Mesodermal cell (in vitro differentiated cells): ENCODE measurements around the gene REPS1.

ENCODE experiments used
- H3K27ac ChIP-seq: 2 replicates; pipeline ENCODE4 v1.7.0; 2013; ENCODE audit warnings: mild to moderate bottlenecking, low read depth, low read length, moderate library complexity; ENCODE audit not compliant: severe bottlenecking
- H3K36me3 ChIP-seq: 2 replicates; pipeline ENCODE4 v1.7.1; 2013; ENCODE audit warnings: mild to moderate bottlenecking, low read length, moderate library complexity; ENCODE audit not compliant: control insufficient read depth, insufficient read depth
- H3K4me1 ChIP-seq: one replicate; pipeline ENCODE4 v1.7.1; 2013; ENCODE audit warnings: mild to moderate bottlenecking, low read length; ENCODE audit not compliant: insufficient read depth, control insufficient read depth, poor library complexity, severe bottlenecking
- H3K4me3 ChIP-seq: 2 replicates; pipeline ENCODE4 v1.7.0; 2013; ENCODE audit warnings: low read length, control low read depth, mild to moderate bottlenecking; ENCODE audit not compliant: insufficient read depth, poor library complexity, severe bottlenecking; ENCODE audit errors: extremely low read depth
- H3K9me3 ChIP-seq: 2 replicates; pipeline ENCODE4 v1.7.1; 2013; ENCODE audit warnings: mild to moderate bottlenecking, low read length, moderate library complexity; ENCODE audit not compliant: control insufficient read depth
- WGBS, 2 experiments: methylation state at CpG; one replicate each; pipeline ENCODE4 v1.1.5; 2013; ENCODE audit warnings: missing lambda C conversion rate in 2 of 2; ENCODE audit not compliant: insufficient coverage in 2 of 2; 5-methylcytosine and 5-hydroxymethylcytosine counted together

Gene REPS1

DNA sequence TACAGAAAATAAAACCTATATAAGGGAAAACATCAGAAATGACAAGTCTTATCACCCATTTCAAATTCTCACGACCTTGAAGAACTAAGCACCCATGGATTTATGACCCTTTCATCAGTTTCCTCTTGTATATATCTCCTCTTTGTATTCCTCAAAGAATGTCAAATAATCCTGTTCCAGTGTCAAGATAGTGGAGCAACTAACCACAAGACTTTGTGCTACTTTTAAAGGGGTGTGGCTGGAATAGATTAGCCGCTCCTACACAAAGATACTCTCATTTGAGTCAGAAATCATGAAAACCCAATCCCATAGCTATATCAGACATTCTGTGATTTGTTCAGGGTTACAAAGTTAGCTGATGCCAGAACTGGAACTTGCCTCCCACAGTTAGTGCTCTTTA, 6.6 kb downstream of the REPS1 start:
- no peaks in the 10 kb centered on the region for H3K36me3 ChIP-seq
- H3K4me3 ChIP-seq: no peak overlapping the region
- no peaks in the 10 kb centered on the region for H3K9me3 ChIP-seq
- H3K4me1 ChIP-seq: peaks cover 13% of the 10 kb centered on the region
- H3K27ac ChIP-seq: no peak overlapping the region
- 83 to 100% methylated on average over 1 of the region's 2 CpGs for WGBS, 2 experiments

DNA sequence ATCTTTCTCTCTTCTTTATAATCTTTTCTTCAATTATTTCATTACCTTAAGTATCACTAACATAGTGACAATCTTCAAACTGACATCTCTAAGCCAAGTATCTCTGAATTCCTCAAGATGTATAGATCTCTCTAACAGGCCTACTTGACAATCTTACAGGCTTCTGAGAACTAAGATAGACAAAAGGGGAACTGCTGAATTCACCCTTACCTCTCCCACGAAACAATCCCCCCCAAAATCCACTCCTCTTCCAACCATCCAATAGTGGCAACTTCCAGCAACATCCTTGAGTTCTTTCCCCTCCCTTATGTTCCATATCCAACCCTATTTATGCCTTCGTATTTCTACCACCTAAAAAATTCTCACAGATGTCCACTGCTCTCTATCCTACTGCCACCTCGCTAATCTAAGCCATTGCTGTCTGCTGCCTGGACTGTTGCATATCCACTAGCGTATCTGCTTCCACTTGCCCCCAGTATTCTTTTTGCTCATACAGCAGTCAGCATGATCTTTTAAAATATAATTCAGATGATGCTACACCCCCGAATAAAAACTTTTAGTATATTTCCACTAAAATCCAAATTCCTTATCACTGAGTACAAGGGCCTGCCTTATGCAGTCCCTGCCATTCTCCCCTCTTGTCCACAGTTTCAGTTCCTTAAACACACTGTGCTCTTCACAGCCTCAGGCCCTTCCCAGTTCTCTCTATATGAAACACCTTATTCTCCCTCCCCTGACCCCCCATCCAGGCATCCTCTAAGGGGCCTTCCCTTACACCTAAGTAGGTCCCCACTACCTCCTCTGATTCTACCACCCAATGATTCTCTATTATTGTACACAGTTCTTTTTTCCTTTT, 8.0 kb downstream of the REPS1 start:
- 89% methylated on average over 5 of the region's 5 CpGs for WGBS, 2 experiments
- Histone ChIP-seq H3K4me3 (no peak overlapping the region), H3K9me3 (no peaks in the 10 kb centered on the region), H3K36me3 (no peaks in the 10 kb centered on the region), H3K4me1 (peaks cover 8% of the 10 kb centered on the region), H3K27ac (no peak overlapping the region)

DNA sequence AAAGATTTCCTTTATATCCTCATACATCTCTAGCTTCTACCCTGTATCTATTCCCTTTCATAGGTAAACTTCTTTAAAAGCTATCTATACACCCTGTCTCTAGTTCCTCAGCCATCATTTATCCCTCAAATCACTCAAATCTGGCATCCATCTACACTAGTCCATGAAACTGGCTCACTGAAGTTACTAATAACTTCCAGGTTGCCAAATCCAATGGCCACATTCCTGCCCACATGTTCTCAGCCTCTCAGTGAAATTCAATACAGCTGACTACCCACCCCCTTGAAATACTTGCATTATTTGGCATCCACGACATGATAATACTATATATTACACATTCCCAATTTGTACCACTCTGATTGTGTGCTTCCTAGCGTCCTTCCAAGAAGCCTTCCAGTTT, 8.7 kb downstream of the REPS1 start:
- H3K9me3 ChIP-seq: no peaks in the 10 kb centered on the region
- H3K27ac ChIP-seq: no peak overlapping the region
- H3K4me1 ChIP-seq: peaks cover 10% of the 10 kb centered on the region
- 66 to 91% methylated on average over 2 of the region's 2 CpGs for WGBS, 2 experiments
- no peak overlapping the region for H3K4me3 ChIP-seq
- no peaks in the 10 kb centered on the region for H3K36me3 ChIP-seq

DNA sequence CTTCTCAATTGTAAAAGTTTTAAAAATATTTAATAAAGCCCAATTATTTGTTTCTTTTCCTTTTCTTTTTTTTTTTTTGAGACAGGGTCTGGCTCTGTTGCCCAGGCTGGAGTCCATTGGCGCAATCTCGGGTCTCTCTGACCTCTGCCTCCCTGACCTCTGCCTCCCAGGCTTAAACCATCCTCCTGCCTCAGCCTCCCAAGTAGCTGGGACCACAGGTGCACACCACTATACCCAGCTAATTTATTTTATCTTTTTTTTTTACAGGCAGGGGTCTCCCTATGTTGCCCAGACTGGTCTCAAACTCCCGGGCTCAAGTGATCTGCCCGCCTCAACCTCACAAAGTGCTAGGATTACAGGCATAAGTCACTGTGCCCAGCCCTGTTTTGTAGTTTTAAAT, 9.8 kb downstream of the REPS1 start:
- peaks cover 11% of the 10 kb centered on the region for H3K4me1 ChIP-seq
- no peaks in the 10 kb centered on the region for H3K36me3 ChIP-seq
- H3K27ac ChIP-seq: no peak overlapping the region
- 82 to 91% methylated on average over 4 of the region's 4 CpGs for WGBS, 2 experiments
- H3K9me3 ChIP-seq: no peaks in the 10 kb centered on the region
- no peak overlapping the region for H3K4me3 ChIP-seq

DNA sequence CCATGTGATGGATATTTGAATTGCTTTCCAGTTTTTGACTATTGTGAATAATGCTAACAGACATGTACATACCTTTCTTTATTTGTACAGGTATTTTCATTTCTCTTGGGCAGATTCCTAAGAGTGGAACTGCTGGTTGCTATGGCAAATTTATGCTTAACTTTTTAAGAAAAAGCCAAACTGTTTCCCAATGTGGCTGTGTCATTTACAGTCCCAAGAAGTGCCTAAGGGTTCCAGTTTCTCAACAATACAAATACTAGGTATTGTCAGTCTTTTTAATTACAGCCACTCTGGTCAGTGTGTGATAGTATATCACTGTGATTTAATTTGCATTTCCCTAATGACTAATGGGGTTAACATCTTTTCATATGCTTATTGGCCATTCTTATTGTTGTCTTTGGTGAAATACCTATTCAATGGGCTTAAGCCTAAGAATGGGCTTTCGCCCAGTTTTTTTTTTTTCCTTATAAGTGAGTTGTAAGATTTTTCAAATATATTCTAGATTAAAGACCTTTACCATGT, 10.3 kb downstream of the REPS1 start:
- Histone ChIP-seq H3K27ac (no peak overlapping the region), H3K9me3 (no peaks in the 10 kb centered on the region), H3K36me3 (no peaks in the 10 kb centered on the region), H3K4me1 (peaks cover 15% of the 10 kb centered on the region), H3K4me3 (no peak overlapping the region)
- WGBS, 2 experiments: no CpG with 5 or more reads among the region's 1 CpG

DNA sequence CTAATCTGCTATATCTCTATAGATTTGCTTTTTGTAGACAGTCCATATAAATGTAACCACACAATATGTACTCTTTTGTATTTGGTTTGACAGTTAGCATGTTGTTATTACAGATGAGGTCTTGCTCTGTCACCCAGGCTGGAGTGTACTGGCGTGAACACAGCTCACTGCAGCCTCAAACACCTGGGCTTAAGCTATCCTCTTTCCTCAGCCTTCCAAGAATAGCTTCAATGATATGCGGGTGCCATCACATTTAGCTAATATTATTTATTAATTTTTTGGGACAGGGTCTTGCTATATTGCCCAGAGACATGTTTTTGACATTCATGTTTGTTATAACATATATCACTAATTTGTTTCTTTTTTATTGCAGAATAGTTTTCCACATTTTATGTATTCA, 10.8 kb downstream of the REPS1 start:
- Histone ChIP-seq H3K27ac (no peak overlapping the region), H3K9me3 (no peaks in the 10 kb centered on the region), H3K36me3 (no peaks in the 10 kb centered on the region), H3K4me1 (peaks cover 20% of the 10 kb centered on the region), H3K4me3 (no peak overlapping the region)
- WGBS, 2 experiments: 80% methylated on average over 1 of the region's 2 CpGs; no CpG with 5 or more reads in 1 of the 2 experiments

DNA sequence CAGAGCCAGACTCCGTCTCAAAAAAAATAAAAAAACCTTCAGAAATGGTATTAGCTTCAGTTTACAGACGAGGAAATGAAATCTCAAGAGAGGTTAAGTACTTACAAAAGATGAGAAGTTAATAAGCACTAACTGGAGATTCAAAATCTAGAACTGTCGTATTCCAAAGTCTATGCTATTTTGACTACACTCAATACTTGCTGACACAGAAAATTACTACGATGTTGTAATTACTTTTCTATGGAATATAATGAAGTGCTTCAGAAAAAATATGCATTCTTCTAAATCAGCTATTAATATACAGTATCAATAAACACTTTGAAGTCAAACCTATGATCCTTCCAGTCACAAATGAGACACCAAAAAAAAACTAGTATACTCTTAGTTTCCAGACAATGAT, 12.2 kb downstream of the REPS1 start:
- no peaks in the 10 kb centered on the region for H3K36me3 ChIP-seq
- 100% methylated on average over 1 of the region's 4 CpGs for WGBS, 2 experiments
- peaks cover 23% of the 10 kb centered on the region for H3K4me1 ChIP-seq
- no peak overlapping the region for H3K27ac ChIP-seq
- H3K4me3 ChIP-seq: no peak overlapping the region
- H3K9me3 ChIP-seq: no peaks in the 10 kb centered on the region

DNA sequence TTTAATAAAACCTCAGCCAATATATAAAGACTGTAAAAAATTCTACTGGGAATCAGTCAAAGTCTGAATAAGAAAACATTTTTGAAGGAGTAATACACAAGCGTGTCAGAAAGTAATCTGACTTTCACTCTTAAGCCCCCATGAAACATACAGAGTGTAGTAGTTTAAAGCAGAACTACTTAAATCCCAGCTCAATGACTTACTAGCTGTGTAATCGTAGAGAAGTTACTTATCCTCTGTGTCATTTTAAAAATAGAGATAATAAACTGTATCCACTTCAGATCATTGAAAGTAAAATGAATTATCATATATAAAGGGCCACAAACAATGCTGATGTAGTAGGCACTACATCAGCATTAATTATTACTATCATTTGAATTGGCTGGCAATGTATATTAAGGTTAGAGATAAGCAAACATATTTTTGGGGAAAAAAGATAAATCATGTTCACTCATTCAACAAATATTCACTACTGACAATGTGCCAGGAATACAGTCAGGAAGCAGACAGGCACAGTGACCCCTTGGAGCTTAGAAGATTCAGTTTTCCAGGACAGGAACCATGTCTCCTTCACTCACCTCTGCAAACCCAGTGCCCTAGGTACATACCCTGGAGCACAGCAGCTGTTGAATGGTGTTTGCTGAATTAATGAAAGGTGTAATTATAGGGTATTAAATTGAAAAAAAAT, 14.4 kb downstream of the REPS1 start:
- peaks cover 29% of the 10 kb centered on the region for H3K4me1 ChIP-seq
- H3K36me3 ChIP-seq: no peaks in the 10 kb centered on the region
- no CpG with 5 or more reads among the region's 2 CpGs for WGBS, 2 experiments
- H3K4me3 ChIP-seq: no peak overlapping the region
- H3K9me3 ChIP-seq: no peaks in the 10 kb centered on the region
- H3K27ac ChIP-seq: no peak overlapping the region

DNA sequence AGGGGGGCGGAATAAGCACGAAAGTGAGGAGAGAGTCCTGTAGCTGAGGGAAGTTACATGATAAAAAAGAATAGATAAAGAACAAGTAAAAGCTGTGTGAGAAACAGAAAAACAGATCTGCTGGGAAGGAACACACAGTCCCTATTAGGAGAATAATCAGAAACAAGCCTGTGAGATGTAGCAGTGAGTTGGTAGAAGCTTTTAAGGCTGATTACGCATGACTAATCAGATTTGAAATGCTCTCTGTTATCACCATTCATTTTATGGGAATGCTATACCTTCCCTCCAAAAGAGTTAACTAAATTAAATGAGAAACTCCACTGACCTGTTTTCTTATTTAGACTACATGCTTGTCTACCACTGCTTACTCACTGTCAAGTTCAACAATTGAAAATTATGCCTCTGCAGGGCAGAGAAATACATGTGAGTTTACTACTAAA, 15.8 kb downstream of the REPS1 start:
- Histone ChIP-seq H3K4me1 (peaks cover 30% of the 10 kb centered on the region), H3K4me3 (no peak overlapping the region), H3K36me3 (no peaks in the 10 kb centered on the region), H3K9me3 (no peaks in the 10 kb centered on the region), H3K27ac (peak overlapping the region; percentile 90)
- WGBS, 2 experiments: 80% methylated on average over 1 of the region's 3 CpGs

DNA sequence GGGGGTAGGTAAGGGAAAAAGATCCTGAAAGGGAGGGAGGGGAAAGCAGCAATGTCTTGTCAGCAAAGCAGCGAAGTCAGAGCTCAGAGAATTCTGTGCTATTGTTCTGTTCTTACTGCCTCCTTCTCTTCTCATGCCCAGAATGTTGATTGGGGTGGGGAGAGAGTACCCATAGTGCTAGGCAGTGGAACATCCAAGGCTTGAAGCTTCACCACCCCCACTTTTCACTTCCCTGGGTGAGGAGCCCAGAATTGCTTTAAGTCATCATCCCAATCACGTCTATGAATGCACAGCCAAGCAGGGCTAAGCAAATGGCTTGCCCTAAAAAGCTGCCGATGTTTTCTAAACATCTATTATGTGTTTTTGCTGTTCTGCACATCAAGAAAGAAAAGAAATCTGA, 16.5 kb downstream of the REPS1 start:
- Histone ChIP-seq H3K27ac (peak overlapping the region; percentile 90), H3K4me1 (peaks cover 31% of the 10 kb centered on the region), H3K9me3 (no peaks in the 10 kb centered on the region), H3K36me3 (no peaks in the 10 kb centered on the region), H3K4me3 (no peak overlapping the region)
- 33% methylated on average over 1 of the region's 3 CpGs; no CpG with 5 or more reads in 1 of the 2 experiments for WGBS, 2 experiments
